Measurements from ENCODE around the gene GLG1. TPM values are rescaled to one million over a fixed set of nuclear protein-coding genes. Genes with fewer than 3 reads are reported as not detected.

GLG1 gene
- total RNA-seq, 1 experiment from 2014 or later: 210 TPM

DNA sequence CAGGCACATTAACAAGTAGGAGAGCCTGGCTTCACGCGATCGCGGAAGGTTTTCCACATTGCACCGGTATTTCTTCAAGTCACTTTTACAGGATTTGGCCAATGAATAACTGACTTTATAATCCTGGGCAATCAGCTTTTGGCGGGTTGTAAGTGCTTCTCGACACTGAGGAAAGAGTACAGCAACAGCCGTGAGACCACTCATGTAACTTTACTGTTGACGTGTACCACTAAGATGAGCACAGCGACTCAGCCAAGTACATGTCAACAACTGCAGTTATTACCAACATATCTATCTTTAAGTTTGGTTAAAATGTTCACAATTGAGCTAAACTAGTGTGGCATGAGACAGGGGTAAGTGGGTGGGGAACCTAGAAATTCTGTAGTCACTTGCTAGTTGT lies 113.9 kb downstream of the GLG1 start:
- CTCF ChIA-PET: no interaction called here
- H3K4me3 ChIP-seq (ENCODE audit: low read depth, low read length): no peak overlapping the region
- no peaks in the 10 kb centered on the region for H3K9me3 Mint-ChIP-seq (ENCODE audit: unreplicated experiment)
- POLR2A ChIA-PET: no interaction called here
- no peaks in the 10 kb centered on the region for H3K9me3 ChIP-seq
- peaks cover 2% of the 10 kb centered on the region for H3K36me3 ChIP-seq (ENCODE audit: control insufficient read depth, insufficient read depth, low read length)
- H3K4me3 Mint-ChIP-seq (ENCODE audit: unreplicated experiment): no peak overlapping the region
- no peak for DNase-seq
- intact Hi-C loops (cut with micrococcal nuclease; ENCODE audit: unreplicated experiment): no loop called here
- BruUV-seq (replicated peaks): no TSS peak
- TF ChIP-seq, protein P1, sequence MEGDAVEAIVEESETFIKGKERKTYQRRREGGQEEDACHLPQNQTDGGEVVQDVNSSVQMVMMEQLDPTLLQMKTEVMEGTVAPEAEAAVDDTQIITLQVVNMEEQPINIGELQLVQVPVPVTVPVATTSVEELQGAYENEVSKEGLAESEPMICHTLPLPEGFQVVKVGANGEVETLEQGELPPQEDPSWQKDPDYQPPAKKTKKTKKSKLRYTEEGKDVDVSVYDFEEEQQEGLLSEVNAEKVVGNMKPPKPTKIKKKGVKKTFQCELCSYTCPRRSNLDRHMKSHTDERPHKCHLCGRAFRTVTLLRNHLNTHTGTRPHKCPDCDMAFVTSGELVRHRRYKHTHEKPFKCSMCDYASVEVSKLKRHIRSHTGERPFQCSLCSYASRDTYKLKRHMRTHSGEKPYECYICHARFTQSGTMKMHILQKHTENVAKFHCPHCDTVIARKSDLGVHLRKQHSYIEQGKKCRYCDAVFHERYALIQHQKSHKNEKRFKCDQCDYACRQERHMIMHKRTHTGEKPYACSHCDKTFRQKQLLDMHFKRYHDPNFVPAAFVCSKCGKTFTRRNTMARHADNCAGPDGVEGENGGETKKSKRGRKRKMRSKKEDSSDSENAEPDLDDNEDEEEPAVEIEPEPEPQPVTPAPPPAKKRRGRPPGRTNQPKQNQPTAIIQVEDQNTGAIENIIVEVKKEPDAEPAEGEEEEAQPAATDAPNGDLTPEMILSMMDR (IDR thresholded peaks at IDR 0.05; ENCODE audit: insufficient read depth in 1 of 2, low read depth in 1 of 2, low read length in 1 of 2, severe bottlenecking in 1 of 2, unreplicated experiment in 1 of 2): no peak
- H3K27me3 ChIP-seq (replicated peaks; ENCODE audit: control insufficient read depth, insufficient read depth, low read length): no peaks in the 10 kb centered on the region
- no peaks in the 10 kb centered on the region for H3K27me3 Mint-ChIP-seq (ENCODE audit: insufficient read depth, unreplicated experiment)
- H3K36me3 Mint-ChIP-seq (ENCODE audit: insufficient read depth, unreplicated experiment): peaks cover 78% of the 10 kb centered on the region
- no peak overlapping the region for H3K27ac Mint-ChIP-seq (ENCODE audit: unreplicated experiment)
- peaks cover 3% of the 10 kb centered on the region for H3K4me1 Mint-ChIP-seq (ENCODE audit: low read depth, unreplicated experiment)
- H3K4me1 ChIP-seq: peaks cover 9% of the 10 kb centered on the region

DNA sequence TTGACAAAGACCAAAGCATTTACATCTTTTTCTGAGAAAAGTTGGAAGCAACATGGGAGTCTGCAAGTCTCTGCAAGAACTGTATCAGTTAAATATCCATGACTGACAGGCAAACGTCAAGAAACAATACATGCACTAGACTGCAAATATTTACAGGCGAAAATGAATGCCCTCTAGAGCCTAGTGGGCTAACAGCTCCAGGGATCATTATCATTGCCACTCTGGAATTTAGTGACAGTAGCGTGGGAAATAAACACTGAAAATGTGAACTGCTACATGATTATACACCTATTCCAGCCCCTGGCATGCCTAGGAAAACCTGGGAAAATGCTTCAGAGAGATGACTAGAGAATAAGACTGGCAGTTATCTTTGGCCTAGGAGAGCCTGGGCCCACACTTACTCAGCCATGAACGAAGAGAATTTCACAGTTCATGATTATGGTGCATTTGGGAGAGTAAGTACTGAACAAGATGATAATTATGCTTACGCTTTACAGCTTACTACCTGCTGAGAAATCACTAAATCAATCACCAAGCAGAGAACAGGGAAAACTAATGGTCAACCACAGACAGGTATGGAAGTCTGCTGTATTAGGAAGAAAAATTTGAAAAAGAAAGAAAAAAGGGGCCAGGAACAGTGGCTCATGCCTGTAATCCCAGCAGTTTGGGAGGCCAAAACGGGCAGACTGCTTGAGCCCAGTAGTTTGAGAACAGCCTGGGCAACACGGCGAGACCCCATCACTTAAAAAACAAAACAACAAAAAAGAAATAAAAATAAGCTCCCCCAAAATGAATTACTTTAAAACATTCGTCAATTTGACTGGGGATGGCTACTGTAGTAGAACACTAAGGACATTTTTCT lies 119.0 kb downstream of the GLG1 start:
- Mint-ChIP-seq H3K27me3 (ENCODE audit: insufficient read depth, unreplicated experiment) (no peaks in the 10 kb centered on the region), H3K4me3 (ENCODE audit: unreplicated experiment) (no peak overlapping the region), H3K4me1 (ENCODE audit: low read depth, unreplicated experiment) (peaks cover 38% of the 10 kb centered on the region), H3K9me3 (ENCODE audit: unreplicated experiment) (no peaks in the 10 kb centered on the region), H3K27ac (ENCODE audit: unreplicated experiment) (peak overlapping the region; percentile 60), H3K36me3 (ENCODE audit: insufficient read depth, unreplicated experiment) (peaks cover 73% of the 10 kb centered on the region)
- no peaks in the 10 kb centered on the region for H3K27me3 ChIP-seq (replicated peaks; ENCODE audit: control insufficient read depth, insufficient read depth, low read length)
- no peaks in the 10 kb centered on the region for H3K9me3 ChIP-seq
- H3K4me1 ChIP-seq: peaks cover 44% of the 10 kb centered on the region
- TF ChIP-seq, protein P1 (IDR thresholded peaks at IDR 0.05; ENCODE audit: insufficient read depth in 1 of 2, low read depth in 1 of 2, low read length in 1 of 2, severe bottlenecking in 1 of 2, unreplicated experiment in 1 of 2): no peak
- ChIA-PET CTCF (no interaction called here), POLR2A (interaction anchor here (1.0 kb wide), 1 partner anchor 119 kb away, joined by 3 read pairs; the partner anchor contains the start of gene GLG1)
- peaks cover 6% of the 10 kb centered on the region; the same call in 1 of the 2 replicates for H3K36me3 ChIP-seq (ENCODE audit: control insufficient read depth, insufficient read depth, low read length)
- no peak overlapping the region for H3K4me3 ChIP-seq (ENCODE audit: low read depth, low read length)
- BruUV-seq (replicated peaks): no TSS peak
- intact Hi-C loops (cut with micrococcal nuclease; ENCODE audit: unreplicated experiment): loop anchor here (2.0 kb wide), 2 partner anchors 19 to 119 kb away; partner anchors contain the start of gene GLG1
- DNase-seq: peak in 1 of 2 experiments; percentile 25

- peak in 1 of 2 experiments; percentile 79 for DNase-seq
- Mint-ChIP-seq H3K4me3 (ENCODE audit: unreplicated experiment) (peak overlapping the region; percentile 32), H3K9me3 (ENCODE audit: unreplicated experiment) (no peaks in the 10 kb centered on the region), H3K27ac (ENCODE audit: unreplicated experiment) (peak overlapping the region; percentile 56), H3K27me3 (ENCODE audit: insufficient read depth, unreplicated experiment) (no peaks in the 10 kb centered on the region), H3K4me1 (ENCODE audit: low read depth, unreplicated experiment) (peaks cover 53% of the 10 kb centered on the region), H3K36me3 (ENCODE audit: insufficient read depth, unreplicated experiment) (peaks cover 69% of the 10 kb centered on the region)
- H3K4me1 ChIP-seq: peaks cover 61% of the 10 kb centered on the region
- H3K9me3 ChIP-seq: no peaks in the 10 kb centered on the region
- no peak overlapping the region for H3K4me3 ChIP-seq (ENCODE audit: low read depth, low read length)
- ChIA-PET POLR2A (interaction anchor here (1.0 kb wide), 1 partner anchor 146 kb away, joined by 3 read pairs; no protein-coding TSS in a partner anchor), CTCF (interaction anchor here (0.5 kb wide), 1 partner anchor 161 kb away, joined by 3 read pairs; no protein-coding TSS in a partner anchor)
- TF ChIP-seq, protein P1 (IDR thresholded peaks at IDR 0.05; ENCODE audit: insufficient read depth in 1 of 2, low read depth in 1 of 2, low read length in 1 of 2, severe bottlenecking in 1 of 2, unreplicated experiment in 1 of 2): no peak
- no TSS peak for BruUV-seq (replicated peaks)
- peaks cover 6% of the 10 kb centered on the region; the same call in 1 of the 2 replicates for H3K36me3 ChIP-seq (ENCODE audit: control insufficient read depth, insufficient read depth, low read length)
- intact Hi-C loops (cut with micrococcal nuclease; ENCODE audit: unreplicated experiment): loop anchor here (1.0 to 2.0 kb wide), 3 partner anchors 9 to 121 kb away; partner anchors contain the start of gene GLG1
- H3K27me3 ChIP-seq (replicated peaks; ENCODE audit: control insufficient read depth, insufficient read depth, low read length): no peaks in the 10 kb centered on the region
Observed at GRCh38 chr16:74485916-74486315, 121.0 kb downstream of the GLG1 start.

Measured in Caco-2 (cell line).